Adrenal gland (tissue), 12 donors: ENCODE results near the gene CLUH. TPM values are rescaled to one million over a fixed set of nuclear protein-coding genes. Genes with fewer than 3 reads are reported as not detected.

ENCODE experiments used
- DNase-seq, 7 donors: peaks; one replicate each; pipeline ENCODE4 v3.0.0-alpha.2; 2019 to 2020
- H3K27ac ChIP-seq, 5 donors: fragments of 200-600 bp; sonication (generic) in 4 of 5; 1 replicate in 3 of 5; 2 replicates in 2 of 5; pipeline versions ENCODE4 v1.5.1 to v1.8.0; 2016 to 2020; ENCODE audit warnings: mild to moderate bottlenecking in 1 of 5
- H3K27me3 ChIP-seq: fragments of 200-600 bp; 2 replicates; pipeline ENCODE4 v1.8.0; 2021
- H3K36me3 ChIP-seq, 2 donors: fragments of 200-600 bp; replicated peaks in 1 of 2; 1 replicate in 1 of 2; 2 replicates in 1 of 2; pipeline versions ENCODE4 v1.5.1 to v1.8.0; 2018 to 2022
- H3K4me1 ChIP-seq, 2 donors: fragments of 200-600 bp; replicated peaks in 1 of 2; 1 replicate in 1 of 2; 2 replicates in 1 of 2; pipeline versions ENCODE4 v1.5.1 to v1.8.0; 2018 to 2021
- H3K4me3 ChIP-seq, 4 donors: fragments of 200-600 bp; sonication (generic) in 3 of 4; one replicate each; pipeline ENCODE4 v1.5.1; 2016 to 2018
- H3K9me3 ChIP-seq, 3 donors: fragments of 200-600 bp; sonication (generic) in 1 of 3; replicated peaks in 1 of 3; 1 replicate in 2 of 3; 2 replicates in 1 of 3; pipeline versions ENCODE4 v1.5.1 to v1.8.0; 2016 to 2021
- POLR2A ChIP-seq, 2 donors: fragments of 450-650 bp; IDR thresholded peaks; one replicate each; pipeline ENCODE4 v1.6.1; 2017; ENCODE audit warnings: antibody characterized with exemption in 2 of 2, mild to moderate bottlenecking in 2 of 2, moderate library complexity in 1 of 2
- WGBS, 4 donors: extraction: QIAGEN DNeasy Blood & Tissue Kit in 2 of 4; methylation state at CpG; one replicate each; pipeline versions ENCODE4 v1.1.5 to v1.1.7; 2013 to 2017; 5-methylcytosine and 5-hydroxymethylcytosine counted together
- intact Hi-C, 2 donors: fragments of 100-400 bp; cut with DNase I; formaldehyde crosslinking; loops; one replicate each; pipeline versions ENCODE4 v1.14.1 to v1.15.0; 2022 to 2023
- polyA plus RNA-seq, 3 donors: library from polyadenylated mRNA; stranded (reverse); fragments of 200-250 nt in 2 of 3; fragments of 350-450 nt in 1 of 3; fragmentation: Illumina TruSeq in 1 of 3; extraction: RNeasy Lipid Tissue Mini Kit (QIAGEN cat#74804) in 1 of 3; gene quantifications; one replicate each; pipeline ENCODE4 v1.2.3, GENCODE V29; 2013 to 2014
- total RNA-seq, 9 donors: library from RNA; depleted of rRNA in 4 of 9; stranded (reverse); fragments of >200 nt in 4 of 9; fragments of 120-200 nt in 1 of 9; fragmentation: NEBNext Ultra II Directional in 1 of 9; extraction: Animal tissue kit (Norgen Biotek cat#: 25700) in 1 of 9; gene quantifications; one replicate each; pipeline versions ENCODE4 v1.1.0 to v1.2.4, GENCODE V29; 2013 to 2023
- TF ChIP-seq, protein P1 (sequence below), 6 experiments: fragments of 450-650 bp in 4 of 6; fragments of 200-600 bp in 2 of 6; sonication (generic) in 1 of 6; IDR thresholded peaks; 1 replicate in 5 of 6; 2 replicates in 1 of 6; pipeline versions ENCODE4 v1.5.1 to v1.8.0; 2016 to 2021; ENCODE audit warnings: antibody characterized with exemption in 6 of 6, mild to moderate bottlenecking in 2 of 6, moderate library complexity in 1 of 6
- donor health status: healthy with polysubstance abuse.
- donor health status: Bipolar disorder and iron deficiency.
- donor health status: DM: yes; HTN: yes; CAD: no.
- donor health status: DM: no; HTN: no; CAD: no.
- donor health status: DM: no; HTN: no; CAD: no.
- donor health status: DM: yes; HTN: yes; CAD: no.

CLUH gene
- total and polyA plus RNA-seq, 12 donors = 28.0 to 191 (median 121) TPM

GRCh38 chr17:2745317-2746037 lies 33.9 kb upstream of the CLUH start:
- 30 to 41% (median 35%) methylated on average over 11 of the region's 11 CpGs for WGBS, 4 donors
- H3K27me3 ChIP-seq = peaks cover 22% of the 10 kb centered on the region

GRCh38 chr17:2737693-2738092 lies 26.1 kb upstream of the CLUH start:
- no peak overlapping the region for H3K27ac ChIP-seq
- H3K27me3 ChIP-seq = no peaks in the 10 kb centered on the region
- H3K4me1 ChIP-seq = no peaks in the 10 kb centered on the region
- H3K36me3 ChIP-seq = no peaks in the 10 kb centered on the region
- WGBS, 4 donors = 88 to 97% (median 92%) methylated on average over 13 to 15 of the region's 15 CpGs
- no peak overlapping the region for H3K4me3 ChIP-seq
- intact Hi-C loops = no loop called here
- H3K9me3 ChIP-seq = no peaks in the 10 kb centered on the region
- no peak for DNase-seq
- TF ChIP-seq, protein P1, sequence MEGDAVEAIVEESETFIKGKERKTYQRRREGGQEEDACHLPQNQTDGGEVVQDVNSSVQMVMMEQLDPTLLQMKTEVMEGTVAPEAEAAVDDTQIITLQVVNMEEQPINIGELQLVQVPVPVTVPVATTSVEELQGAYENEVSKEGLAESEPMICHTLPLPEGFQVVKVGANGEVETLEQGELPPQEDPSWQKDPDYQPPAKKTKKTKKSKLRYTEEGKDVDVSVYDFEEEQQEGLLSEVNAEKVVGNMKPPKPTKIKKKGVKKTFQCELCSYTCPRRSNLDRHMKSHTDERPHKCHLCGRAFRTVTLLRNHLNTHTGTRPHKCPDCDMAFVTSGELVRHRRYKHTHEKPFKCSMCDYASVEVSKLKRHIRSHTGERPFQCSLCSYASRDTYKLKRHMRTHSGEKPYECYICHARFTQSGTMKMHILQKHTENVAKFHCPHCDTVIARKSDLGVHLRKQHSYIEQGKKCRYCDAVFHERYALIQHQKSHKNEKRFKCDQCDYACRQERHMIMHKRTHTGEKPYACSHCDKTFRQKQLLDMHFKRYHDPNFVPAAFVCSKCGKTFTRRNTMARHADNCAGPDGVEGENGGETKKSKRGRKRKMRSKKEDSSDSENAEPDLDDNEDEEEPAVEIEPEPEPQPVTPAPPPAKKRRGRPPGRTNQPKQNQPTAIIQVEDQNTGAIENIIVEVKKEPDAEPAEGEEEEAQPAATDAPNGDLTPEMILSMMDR (IDR thresholded peaks at IDR 0.05) = no peak
- TF ChIP-seq POLR2A (IDR thresholded peaks at IDR 0.05) = no peak

More at GRCh38 chr17:2745317-2746037, 33.9 kb upstream of the CLUH start:
- no peak overlapping the region for H3K4me3 ChIP-seq
- intact Hi-C loops = no loop called here
- DNase-seq = no peak
- H3K9me3 ChIP-seq = no peaks in the 10 kb centered on the region
- TF ChIP-seq, protein P1 (IDR thresholded peaks at IDR 0.05) = no peak
- TF ChIP-seq POLR2A (IDR thresholded peaks at IDR 0.05) = no peak
- peaks cover 0 to 9% of the 10 kb centered on the region in 2 donors for H3K4me1 ChIP-seq
- H3K36me3 ChIP-seq = no peaks in the 10 kb centered on the region
- H3K27ac ChIP-seq = no peak overlapping the region

- Histone ChIP-seq H3K4me3 (no peak overlapping the region), H3K4me1 (no peaks in the 10 kb centered on the region), H3K36me3 (no peaks in the 10 kb centered on the region), H3K27ac (no peak overlapping the region), H3K27me3 (no peaks in the 10 kb centered on the region), H3K9me3 (no peaks in the 10 kb centered on the region)
- intact Hi-C loops = no loop called here
- 79 to 90% (median 84%) methylated on average over 3 of the region's 3 CpGs for WGBS, 4 donors
- TF ChIP-seq, protein P1 (IDR thresholded peaks at IDR 0.05) = no peak
- no peak for TF ChIP-seq POLR2A (IDR thresholded peaks at IDR 0.05)
- no peak for DNase-seq
These were observed 25.4 kb upstream of the CLUH start for GRCh38 chr17:2736956-2737355.

GRCh38 chr17:2735896-2736295 lies 24.3 kb upstream of the CLUH start:
- WGBS, 4 donors = 89 to 94% (median 91%) methylated on average over 4 to 5 of the region's 5 CpGs
- intact Hi-C loops = no loop called here
- Histone ChIP-seq H3K27ac (no peak overlapping the region), H3K4me3 (no peak overlapping the region), H3K27me3 (no peaks in the 10 kb centered on the region), H3K36me3 (no peaks in the 10 kb centered on the region), H3K4me1 (no peaks in the 10 kb centered on the region), H3K9me3 (no peaks in the 10 kb centered on the region)
- TF ChIP-seq, protein P1 (IDR thresholded peaks at IDR 0.05) = no peak
- no peak for TF ChIP-seq POLR2A (IDR thresholded peaks at IDR 0.05)
- no peak for DNase-seq
